Spleen (tissue), 7 donors: ENCODE data around the gene MCTP1.

ENCODE experiments used
- POLR2A ChIP-seq, 3 donors: fragments of 450-650 bp; IDR thresholded peaks; one replicate each; pipeline ENCODE4 v1.5.1; 2017; ENCODE audit warnings: antibody characterized with exemption in 3 of 3, mild to moderate bottlenecking in 1 of 3
- POLR2AphosphoS5 ChIP-seq, 3 donors: sonication (generic); formaldehyde crosslinking; IDR thresholded peaks; one replicate each; pipeline ENCODE4 v1.5.1; 2017; ENCODE audit warnings: antibody characterized with exemption in 3 of 3
- TF ChIP-seq, protein P1 (sequence below), 11 experiments: fragments of 200-600 bp in 7 of 11; fragments of 450-650 bp in 4 of 11; sonication (generic) in 4 of 11; IDR thresholded peaks in 8 of 11; conservative IDR thresholded peaks in 3 of 11; 1 replicate in 7 of 11; 2 replicates in 4 of 11; pipeline versions ENCODE4 v1.4.0 to v1.8.0; 2016 to 2021; ENCODE audit warnings: antibody characterized with exemption in 11 of 11, inconsistent platforms in 4 of 11, mild to moderate bottlenecking in 1 of 11
- donor health status: DM: no; HTN: no; CAD: no; lungs with moderate emphysema.
- donor health status: DM: no; HTN: no; CAD: no.
- donor health status: DM: no; HTN: no; CAD: no.

DNA sequence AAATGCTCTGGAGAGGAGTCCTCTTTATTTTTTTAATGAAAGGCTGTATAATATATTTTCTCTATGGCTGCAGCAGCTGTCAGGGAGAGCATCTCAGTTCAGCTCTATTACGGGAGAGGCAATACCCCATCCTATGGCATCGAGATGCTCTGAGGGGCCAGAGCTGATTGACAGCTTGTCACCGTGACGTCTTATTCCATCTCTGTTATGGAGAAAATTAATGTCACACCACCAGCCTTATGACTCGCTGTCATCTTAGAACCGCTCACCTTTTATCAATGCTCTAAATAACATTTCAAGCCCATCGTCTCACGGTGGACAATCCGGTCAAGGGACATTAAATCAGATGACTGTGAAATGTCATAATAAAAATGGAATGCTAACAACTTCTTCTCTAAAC lies 392.9 kb downstream of the MCTP1 start:
- TF ChIP-seq POLR2AphosphoS5 (IDR thresholded peaks at IDR 0.05) (no peak), POLR2A (IDR thresholded peaks at IDR 0.05) (no peak)
- TF ChIP-seq, protein P1, sequence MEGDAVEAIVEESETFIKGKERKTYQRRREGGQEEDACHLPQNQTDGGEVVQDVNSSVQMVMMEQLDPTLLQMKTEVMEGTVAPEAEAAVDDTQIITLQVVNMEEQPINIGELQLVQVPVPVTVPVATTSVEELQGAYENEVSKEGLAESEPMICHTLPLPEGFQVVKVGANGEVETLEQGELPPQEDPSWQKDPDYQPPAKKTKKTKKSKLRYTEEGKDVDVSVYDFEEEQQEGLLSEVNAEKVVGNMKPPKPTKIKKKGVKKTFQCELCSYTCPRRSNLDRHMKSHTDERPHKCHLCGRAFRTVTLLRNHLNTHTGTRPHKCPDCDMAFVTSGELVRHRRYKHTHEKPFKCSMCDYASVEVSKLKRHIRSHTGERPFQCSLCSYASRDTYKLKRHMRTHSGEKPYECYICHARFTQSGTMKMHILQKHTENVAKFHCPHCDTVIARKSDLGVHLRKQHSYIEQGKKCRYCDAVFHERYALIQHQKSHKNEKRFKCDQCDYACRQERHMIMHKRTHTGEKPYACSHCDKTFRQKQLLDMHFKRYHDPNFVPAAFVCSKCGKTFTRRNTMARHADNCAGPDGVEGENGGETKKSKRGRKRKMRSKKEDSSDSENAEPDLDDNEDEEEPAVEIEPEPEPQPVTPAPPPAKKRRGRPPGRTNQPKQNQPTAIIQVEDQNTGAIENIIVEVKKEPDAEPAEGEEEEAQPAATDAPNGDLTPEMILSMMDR (IDR thresholded peaks at IDR 0.05 in 8 of 11, conservative IDR thresholded peaks at IDR 0.05 in 3 of 11) = no peak
